Measurements from ENCODE around the gene NDUFB5. TPM values are rescaled to one million over a fixed set of nuclear protein-coding genes. Genes with fewer than 3 reads are reported as not detected.

Gene NDUFB5
- total RNA-seq, 1 donor from 2014 or later: 67.3 TPM

DNA sequence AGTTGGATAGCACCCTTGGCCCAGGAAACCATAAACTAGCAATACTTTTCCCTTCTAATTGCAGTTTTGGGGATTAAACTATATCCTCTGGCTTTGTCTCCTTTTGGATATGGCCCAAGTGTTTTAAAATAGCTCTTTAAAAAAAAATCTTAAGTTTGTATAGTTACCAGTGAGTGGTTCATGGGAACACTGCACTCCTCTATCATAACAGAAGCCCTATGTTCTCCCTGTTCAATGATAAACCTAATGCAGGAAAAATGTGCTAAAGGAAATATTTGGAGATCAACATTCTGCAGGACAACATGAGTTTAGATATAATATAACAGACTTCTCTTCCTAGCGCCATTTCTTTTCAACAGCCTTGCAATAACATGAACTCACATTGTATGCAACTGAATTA, 13.3 kb upstream of the NDUFB5 start:
- H3K9me3 Mint-ChIP-seq: no peaks in the 10 kb centered on the region
- H3K4me3 Mint-ChIP-seq: no peak overlapping the region
- H3K4me1 Mint-ChIP-seq: no peaks in the 10 kb centered on the region
- ATAC-seq (ENCODE audit: low read depth): no peak
- no peaks in the 10 kb centered on the region for H3K27me3 Mint-ChIP-seq
- DNase-seq: no peak
- H3K27ac Mint-ChIP-seq: no peak overlapping the region
- CTCF ChIA-PET: no interaction called here
- no peak for TF ChIP-seq CTCF (IDR thresholded peaks at IDR 0.05)
- intact Hi-C loops (cut with micrococcal nuclease): no loop called here
- POLR2A ChIA-PET: no interaction called here
- peaks cover 74% of the 10 kb centered on the region for H3K36me3 Mint-ChIP-seq (ENCODE audit: low read depth)

DNA sequence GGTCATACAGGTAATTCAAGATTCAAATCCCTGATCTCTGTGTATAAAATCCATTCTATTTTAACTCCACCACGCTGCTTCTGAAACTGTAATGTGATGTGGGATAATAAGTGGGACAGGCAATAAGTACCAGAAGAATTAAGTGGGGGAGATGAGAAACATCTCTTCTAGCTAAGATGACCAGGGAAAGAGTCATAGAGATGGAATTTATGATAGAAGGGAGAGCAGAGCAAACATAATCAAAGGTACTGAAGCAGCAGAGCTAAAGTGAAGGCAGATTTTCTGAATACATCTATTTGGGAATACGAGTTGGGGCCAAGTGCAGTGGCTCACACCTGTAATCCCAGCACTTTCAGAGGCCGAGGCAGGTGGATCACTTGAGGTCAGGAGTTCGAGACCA, 5.1 kb upstream of the NDUFB5 start:
- H3K27ac Mint-ChIP-seq: no peak overlapping the region
- no peak for TF ChIP-seq CTCF (IDR thresholded peaks at IDR 0.05)
- POLR2A ChIA-PET: interaction anchor here (0.7 kb wide), 1 partner anchor 221 kb away, joined by 3 read pairs; no protein-coding TSS in a partner anchor
- peaks cover 9% of the 10 kb centered on the region for H3K4me1 Mint-ChIP-seq
- DNase-seq (no peak), ATAC-seq (ENCODE audit: low read depth) (no peak)
- no peak overlapping the region for H3K4me3 Mint-ChIP-seq
- CTCF ChIA-PET: no interaction called here
- H3K27me3 Mint-ChIP-seq: no peaks in the 10 kb centered on the region
- H3K36me3 Mint-ChIP-seq (ENCODE audit: low read depth): peaks cover 67% of the 10 kb centered on the region
- no peaks in the 10 kb centered on the region for H3K9me3 Mint-ChIP-seq
- intact Hi-C loops (cut with micrococcal nuclease): no loop called here

DNA sequence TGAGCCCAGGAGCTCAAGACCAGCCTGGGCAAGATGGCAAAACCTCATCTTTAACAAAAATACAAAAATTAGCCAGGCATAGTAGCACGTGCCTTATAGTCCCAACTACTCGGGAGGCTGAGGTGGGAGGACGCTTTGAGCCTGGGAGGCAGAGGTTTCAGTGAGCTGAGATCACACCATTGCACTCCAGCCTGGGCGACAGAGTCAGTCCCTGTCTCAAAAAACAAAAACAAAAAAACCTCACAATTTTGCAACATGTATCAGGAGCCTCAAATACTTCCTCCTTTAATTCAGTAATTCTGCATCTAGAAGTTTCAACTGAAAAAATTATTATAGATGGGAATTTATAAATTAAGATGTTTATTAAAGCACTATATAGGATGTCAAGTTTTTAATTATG, 1.3 kb upstream of the NDUFB5 start:
- ChIA-PET CTCF (no interaction called here), POLR2A (interaction anchor here (0.6 to 0.7 kb wide), 2 partner anchors 577 to 1218 kb away, joined by 3 to 5 read pairs; no protein-coding TSS in a partner anchor)
- DNase-seq (no peak), ATAC-seq (ENCODE audit: low read depth) (no peak)
- H3K27ac Mint-ChIP-seq: no peak overlapping the region
- H3K4me3 Mint-ChIP-seq: peak overlapping the region; percentile 99
- H3K27me3 Mint-ChIP-seq: no peaks in the 10 kb centered on the region
- H3K36me3 Mint-ChIP-seq (ENCODE audit: low read depth): peaks cover 48% of the 10 kb centered on the region
- intact Hi-C loops (cut with micrococcal nuclease): loop anchor here (1.0 to 5.0 kb wide), 2 partner anchors 165 to 336 kb away; no protein-coding TSS in a partner anchor
- H3K9me3 Mint-ChIP-seq: no peaks in the 10 kb centered on the region
- H3K4me1 Mint-ChIP-seq: peaks cover 41% of the 10 kb centered on the region
- TF ChIP-seq CTCF (IDR thresholded peaks at IDR 0.05): no peak

GRCh38 chr3:179603831-179604230, 763 bp upstream of the NDUFB5 start:
- intact Hi-C loops (cut with micrococcal nuclease): loop anchor here (1.0 to 5.0 kb wide), 8 partner anchors 42 to 1309 kb away; partner anchors contain the start of genes ACTL6A, FXR1, MFN1 and ZNF639
- ATAC-seq (ENCODE audit: low read depth) (no peak), DNase-seq (no peak)
- ChIA-PET CTCF (no interaction called here), POLR2A (interaction anchor here (0.7 kb wide), 1 partner anchor 1219 kb away, joined by 5 read pairs; no protein-coding TSS in a partner anchor)
- Mint-ChIP-seq H3K27ac (peak overlapping the region; percentile 99), H3K9me3 (no peaks in the 10 kb centered on the region), H3K36me3 (ENCODE audit: low read depth) (peaks cover 44% of the 10 kb centered on the region), H3K27me3 (no peaks in the 10 kb centered on the region), H3K4me1 (peaks cover 44% of the 10 kb centered on the region), H3K4me3 (peak overlapping the region; percentile 99)
- TF ChIP-seq CTCF (IDR thresholded peaks at IDR 0.05): no peak

DNA sequence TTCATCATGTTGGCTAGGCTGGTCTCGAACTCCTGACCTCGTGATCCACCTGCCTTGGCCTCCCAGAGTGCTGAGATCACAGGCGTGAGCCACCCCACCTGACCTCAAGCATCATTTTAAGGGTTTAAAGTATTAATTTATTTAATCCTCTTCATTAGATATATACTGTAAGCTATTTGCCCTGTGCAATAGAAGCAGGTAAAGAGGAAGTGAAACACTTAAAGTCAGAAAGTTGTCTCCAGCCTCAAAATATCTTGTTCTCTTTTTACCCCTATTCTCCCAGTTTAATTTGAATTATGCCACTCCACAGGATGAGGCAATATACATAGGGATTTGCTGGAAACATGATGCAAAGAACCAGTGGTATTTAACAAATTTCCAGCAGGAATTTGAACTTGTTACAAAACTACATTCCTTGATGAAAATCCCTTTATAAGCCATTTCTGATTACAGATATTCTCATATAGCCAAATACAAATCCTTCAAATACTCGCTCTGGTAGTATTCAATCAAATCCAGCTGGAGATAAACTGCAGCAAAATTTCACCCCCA, 2.0 kb downstream of the NDUFB5 start:
- Mint-ChIP-seq H3K36me3 (ENCODE audit: low read depth) (peaks cover 27% of the 10 kb centered on the region), H3K4me1 (peaks cover 63% of the 10 kb centered on the region), H3K27me3 (no peaks in the 10 kb centered on the region), H3K9me3 (no peaks in the 10 kb centered on the region), H3K4me3 (peak overlapping the region; percentile 74), H3K27ac (peak overlapping the region; percentile 85)
- DNase-seq (no peak), ATAC-seq (ENCODE audit: low read depth) (no peak)
- intact Hi-C loops (cut with micrococcal nuclease): loop anchor here (5.0 kb wide), 1 partner anchor 639 kb away; no protein-coding TSS in a partner anchor
- TF ChIP-seq CTCF (IDR thresholded peaks at IDR 0.05): no peak
- ChIA-PET CTCF (interaction anchor here (1.3 kb wide), 1 partner anchor 44 kb away, joined by 4 read pairs; no protein-coding TSS in a partner anchor), POLR2A (interaction anchor here (0.8 to 1.0 kb wide), 2 partner anchors 44 to 46 kb away, joined by 3 to 4 read pairs; partner anchors contain the start of genes ACTL6A and USP13)
